HCT116 (cell line): Measurements from ENCODE around the gene CORO2B. TPM values are rescaled to one million over a fixed set of nuclear protein-coding genes. Genes with fewer than 3 reads are reported as not detected.

ENCODE experiments used
- ATAC-seq: fragments of 200-7000 bp; cut with Tn5 transposase; 2 replicates; pipeline ENCODE4 v1.9.1; 2020; ENCODE audit warnings: mild to moderate bottlenecking, moderate library complexity
- BruUV-seq: library from RNA; stranded (reverse); fragments of 400-500 nt; replicated peaks from 2 replicates; lab custom pipeline; 2021; lab: Mats Ljungman, UMichigan
- CTCF ChIA-PET: fragments of 300-600 bp; sonication (Branson Sonifier 250); formaldehyde crosslinking; loops from one replicate; lab custom pipeline; 2021; ENCODE audit warnings: antibody characterized with exemption; lab: Charles Lee
- POLR2A ChIA-PET: fragments of 300-600, 350-600 bp; sonication (Branson Sonifier 250); formaldehyde crosslinking; loops from one replicate; lab custom pipeline; 2021; ENCODE audit warnings: antibody characterized with exemption; lab: Charles Lee
- RAD21 ChIA-PET, 2 experiments: fragments of 300-600 bp; sonication (Branson Sonifier 250); formaldehyde crosslinking; loops; one replicate each; lab custom pipeline; 2023; ENCODE audit warnings: low total read pairs in 2 of 2; ENCODE audit not compliant: uncharacterized antibody in 2 of 2, unreplicated experiment in 2 of 2, low non-redundant PET in 1 of 2; lab: Charles Lee
- DNase-seq: peaks from one replicate; pipeline ENCODE4 v3.0.0-alpha.2; 2010; ENCODE audit warnings: low read depth, low spot score
- H2AFZ ChIP-seq: fragments of 200-600 bp; shearing (Covaris generic), sonication (generic); 2 replicates; pipeline ENCODE4 v1.6.1; 2017; ENCODE audit warnings: low read depth, mixed run types, mixed read lengths, antibody characterized with exemption, low read length; ENCODE audit not compliant: poor library complexity, severe bottlenecking
- H3K27ac ChIP-seq: 2 replicates; pipeline ENCODE4 v1.5.1; 2012; ENCODE audit warnings: low read depth, low read length
- H3K27me3 ChIP-seq: fragments of 200-600 bp; sonication (generic); 2 replicates; pipeline ENCODE4 v1.6.1; 2016; ENCODE audit warnings: mixed run types, low read length, mixed read lengths; ENCODE audit not compliant: insufficient read depth
- H3K36me3 ChIP-seq, 2 experiments: fragments of 200-500 bp in 1 of 2; fragments of 200-600 bp in 1 of 2; sonication (Bioruptor generic) in 1 of 2; sonication (generic) in 1 of 2; 2 replicates each; pipeline versions ENCODE4 v1.5.1 to v1.6.1; 2014 to 2016; ENCODE audit warnings: low read length in 2 of 2, inconsistent platforms in 1 of 2, mixed read lengths in 1 of 2, mixed run types in 1 of 2; ENCODE audit not compliant: insufficient read depth in 2 of 2, control insufficient read depth in 1 of 2
- H3K4me1 ChIP-seq, 2 experiments: fragments of 200-600 bp in 1 of 2; sonication (generic) in 1 of 2; 2 replicates each; pipeline versions ENCODE4 v1.5.1 to v1.6.1; 2012 to 2017; ENCODE audit warnings: low read length in 2 of 2, inconsistent platforms in 1 of 2, mild to moderate bottlenecking in 1 of 2, mixed read lengths in 1 of 2, mixed run types in 1 of 2, moderate library complexity in 1 of 2; ENCODE audit not compliant: insufficient read depth in 2 of 2, control insufficient read depth in 1 of 2
- H3K4me2 ChIP-seq: fragments of 200-600 bp; sonication (generic); 2 replicates; pipeline ENCODE4 v1.6.1; 2017; ENCODE audit warnings: mixed run types, low read length, mixed read lengths
- H3K4me3 ChIP-seq, 2 experiments: fragments of 200-600 bp in 1 of 2; sonication (generic) in 1 of 2; replicated peaks in 1 of 2; 2 replicates each; pipeline ENCODE4 v1.5.1; 2011 to 2016; ENCODE audit warnings: low read length in 2 of 2, control low read depth in 1 of 2, low read depth in 1 of 2, mild to moderate bottlenecking in 1 of 2, mixed read lengths in 1 of 2, mixed run types in 1 of 2
- H3K79me2 ChIP-seq: fragments of 200-600 bp; sonication (generic); 2 replicates; pipeline ENCODE4 v1.6.1; 2017; ENCODE audit warnings: mild to moderate bottlenecking, mixed run types, low read length, moderate library complexity, mixed read lengths; ENCODE audit not compliant: insufficient read depth
- H3K9ac ChIP-seq: fragments of 200-600 bp; sonication (generic); 2 replicates; pipeline ENCODE4 v1.6.1; 2016; ENCODE audit warnings: low read length, mixed read lengths
- H3K9me2 ChIP-seq: fragments of 200-600 bp; sonication (generic), shearing (Covaris generic); 2 replicates; pipeline ENCODE4 v1.6.1; 2017; ENCODE audit warnings: mixed run types, mild to moderate bottlenecking, moderate library complexity; ENCODE audit not compliant: insufficient read depth
- H3K9me3 ChIP-seq, 2 experiments: fragments of 200-500 bp in 1 of 2; fragments of 200-600 bp in 1 of 2; sonication (Bioruptor generic) in 1 of 2; sonication (generic) in 1 of 2; 2 replicates each; pipeline ENCODE4 v1.6.1; 2014 to 2017; ENCODE audit warnings: low read length in 2 of 2, mixed read lengths in 2 of 2, inconsistent platforms in 1 of 2, low read depth in 1 of 2, mild to moderate bottlenecking in 1 of 2, mixed run types in 1 of 2, moderate library complexity in 1 of 2; ENCODE audit not compliant: control insufficient read depth in 1 of 2, insufficient read depth in 1 of 2
- H4K20me1 ChIP-seq: fragments of 200-600 bp; sonication (generic), shearing (Covaris generic); 2 replicates; pipeline ENCODE4 v1.6.1; 2017; ENCODE audit warnings: mixed run types, mild to moderate bottlenecking, moderate library complexity; ENCODE audit not compliant: insufficient read depth
- CEBPB ChIP-seq: IDR thresholded peaks from 2 replicates; pipeline ENCODE4 v1.6.1; 2012; ENCODE audit warnings: low read depth
- ELF1 ChIP-seq: IDR thresholded peaks from 2 replicates; pipeline ENCODE4 v1.6.1; 2012; ENCODE audit warnings: low read depth, borderline replicate concordance
- JUND ChIP-seq: IDR thresholded peaks from 2 replicates; pipeline ENCODE4 v1.6.1; 2012
- POLR2A ChIP-seq: IDR thresholded peaks from 2 replicates; pipeline ENCODE4 v1.7.0; 2011; ENCODE audit warnings: borderline replicate concordance; ENCODE audit not compliant: insufficient read depth, insufficient read length; ENCODE audit errors: extremely low read depth
- POLR2AphosphoS5 ChIP-seq: IDR thresholded peaks from 2 replicates; pipeline ENCODE4 v1.6.1; 2011; ENCODE audit warnings: mild to moderate bottlenecking, low read depth, low read length, moderate library complexity
- SP1 ChIP-seq: IDR thresholded peaks from 2 replicates; pipeline ENCODE4 v1.6.1; 2012; ENCODE audit warnings: low read depth
- TCF7L2 ChIP-seq: IDR thresholded peaks from 2 replicates; pipeline ENCODE4 v1.7.0; 2011; ENCODE audit warnings: borderline replicate concordance, inconsistent platforms; ENCODE audit not compliant: insufficient read depth, insufficient read length; ENCODE audit errors: extremely low read depth
- intact Hi-C: fragments of 100-400 bp; cut with micrococcal nuclease; formaldehyde crosslinking; loops from 2 replicates; pipeline ENCODE4 v1.10.0; 2022
- total RNA-seq: library from RNA; stranded (reverse); gene quantifications from one replicate; pipeline ENCODE4 v1.2.1, GENCODE V29; 2021; ENCODE audit not compliant: unreplicated experiment
- TF ChIP-seq, protein P1 (sequence below), 3 experiments: fragments of 200-600 bp in 1 of 3; sonication (generic) in 1 of 3; IDR thresholded peaks in 2 of 3; conservative IDR thresholded peaks in 1 of 3; 2 replicates each; pipeline ENCODE4 v1.5.1; 2012 to 2017; ENCODE audit warnings: low read depth in 2 of 3, low read length in 2 of 3, antibody characterized with exemption in 1 of 3, borderline replicate concordance in 1 of 3, control low read depth in 1 of 3, mild to moderate bottlenecking in 1 of 3, mixed read lengths in 1 of 3, mixed run types in 1 of 3, moderate library complexity in 1 of 3; ENCODE audit not compliant: insufficient read depth in 1 of 3
- TF ChIP-seq, protein P2 (sequence below): IDR thresholded peaks from 2 replicates; pipeline ENCODE4 v1.6.1; 2011; ENCODE audit warnings: mild to moderate bottlenecking, low read length, moderate library complexity; ENCODE audit not compliant: insufficient replicate concordance; ENCODE audit errors: extremely low read depth
- TF ChIP-seq, protein P3 (sequence below): IDR thresholded peaks from 2 replicates; pipeline ENCODE4 v1.6.1; 2012

The CORO2B gene
- total RNA-seq, 1 experiment from 2014 or later, result 2.8 TPM

DNA sequence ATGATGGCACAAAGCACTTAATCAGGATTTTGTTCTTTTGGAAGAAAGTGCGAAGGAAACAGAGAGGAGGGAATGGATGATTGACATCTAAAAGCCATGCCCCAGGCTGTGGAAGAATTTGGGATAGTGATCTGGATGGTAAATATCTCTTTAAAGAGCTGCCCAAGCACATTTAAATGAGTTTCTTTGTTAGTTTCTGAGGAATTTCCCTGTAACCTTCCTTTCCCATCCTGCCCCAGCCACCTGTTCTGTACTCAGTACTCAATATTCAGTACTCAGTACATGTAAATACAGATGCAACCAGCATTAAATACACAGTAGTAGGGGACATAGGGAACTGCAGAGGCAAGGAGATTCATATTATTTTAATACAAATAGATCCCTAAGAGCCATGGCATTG lies 7.8 kb upstream of the CORO2B start:
- CTCF ChIA-PET, result no interaction called here
- Histone ChIP-seq H3K9ac (no peak overlapping the region), H2AFZ (no peak overlapping the region), H3K27me3 (no peaks in the 10 kb centered on the region), H4K20me1 (no peaks in the 10 kb centered on the region), H3K4me1 (no peaks in the 10 kb centered on the region), H3K36me3 (no peaks in the 10 kb centered on the region), H3K4me2 (no peak overlapping the region), H3K79me2 (no peaks in the 10 kb centered on the region), H3K27ac (no peak overlapping the region), H3K4me3 (no peak overlapping the region), H3K9me3 (no peaks in the 10 kb centered on the region), H3K9me2 (no peaks in the 10 kb centered on the region)
- ATAC-seq (no peak), DNase-seq (no peak)
- intact Hi-C loops, result no loop called here
- no TSS peak for BruUV-seq
- POLR2A ChIA-PET, result no interaction called here
- RAD21 ChIA-PET, result no interaction called here
- TF ChIP-seq POLR2A, result no peak
- TF ChIP-seq, protein P1, sequence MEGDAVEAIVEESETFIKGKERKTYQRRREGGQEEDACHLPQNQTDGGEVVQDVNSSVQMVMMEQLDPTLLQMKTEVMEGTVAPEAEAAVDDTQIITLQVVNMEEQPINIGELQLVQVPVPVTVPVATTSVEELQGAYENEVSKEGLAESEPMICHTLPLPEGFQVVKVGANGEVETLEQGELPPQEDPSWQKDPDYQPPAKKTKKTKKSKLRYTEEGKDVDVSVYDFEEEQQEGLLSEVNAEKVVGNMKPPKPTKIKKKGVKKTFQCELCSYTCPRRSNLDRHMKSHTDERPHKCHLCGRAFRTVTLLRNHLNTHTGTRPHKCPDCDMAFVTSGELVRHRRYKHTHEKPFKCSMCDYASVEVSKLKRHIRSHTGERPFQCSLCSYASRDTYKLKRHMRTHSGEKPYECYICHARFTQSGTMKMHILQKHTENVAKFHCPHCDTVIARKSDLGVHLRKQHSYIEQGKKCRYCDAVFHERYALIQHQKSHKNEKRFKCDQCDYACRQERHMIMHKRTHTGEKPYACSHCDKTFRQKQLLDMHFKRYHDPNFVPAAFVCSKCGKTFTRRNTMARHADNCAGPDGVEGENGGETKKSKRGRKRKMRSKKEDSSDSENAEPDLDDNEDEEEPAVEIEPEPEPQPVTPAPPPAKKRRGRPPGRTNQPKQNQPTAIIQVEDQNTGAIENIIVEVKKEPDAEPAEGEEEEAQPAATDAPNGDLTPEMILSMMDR (IDR thresholded peaks at IDR 0.05 in 2 of 3, conservative IDR thresholded peaks at IDR 0.05 in 1 of 3; ENCODE audit: borderline replicate concordance in 1 of 3, insufficient read depth in 1 of 3, low read depth in 2 of 3, low read length in 2 of 3), result no peak
- TF ChIP-seq, protein P2, sequence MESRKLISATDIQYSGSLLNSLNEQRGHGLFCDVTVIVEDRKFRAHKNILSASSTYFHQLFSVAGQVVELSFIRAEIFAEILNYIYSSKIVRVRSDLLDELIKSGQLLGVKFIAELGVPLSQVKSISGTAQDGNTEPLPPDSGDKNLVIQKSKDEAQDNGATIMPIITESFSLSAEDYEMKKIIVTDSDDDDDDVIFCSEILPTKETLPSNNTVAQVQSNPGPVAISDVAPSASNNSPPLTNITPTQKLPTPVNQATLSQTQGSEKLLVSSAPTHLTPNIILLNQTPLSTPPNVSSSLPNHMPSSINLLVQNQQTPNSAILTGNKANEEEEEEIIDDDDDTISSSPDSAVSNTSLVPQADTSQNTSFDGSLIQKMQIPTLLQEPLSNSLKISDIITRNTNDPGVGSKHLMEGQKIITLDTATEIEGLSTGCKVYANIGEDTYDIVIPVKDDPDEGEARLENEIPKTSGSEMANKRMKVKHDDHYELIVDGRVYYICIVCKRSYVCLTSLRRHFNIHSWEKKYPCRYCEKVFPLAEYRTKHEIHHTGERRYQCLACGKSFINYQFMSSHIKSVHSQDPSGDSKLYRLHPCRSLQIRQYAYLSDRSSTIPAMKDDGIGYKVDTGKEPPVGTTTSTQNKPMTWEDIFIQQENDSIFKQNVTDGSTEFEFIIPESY, result no peak
- no peak for TF ChIP-seq TCF7L2
- TF ChIP-seq, protein P3, sequence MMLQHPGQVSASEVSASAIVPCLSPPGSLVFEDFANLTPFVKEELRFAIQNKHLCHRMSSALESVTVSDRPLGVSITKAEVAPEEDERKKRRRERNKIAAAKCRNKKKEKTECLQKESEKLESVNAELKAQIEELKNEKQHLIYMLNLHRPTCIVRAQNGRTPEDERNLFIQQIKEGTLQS, result no peak
- TF ChIP-seq CEBPB, result no peak
- no peak for TF ChIP-seq ELF1
- TF ChIP-seq SP1, result no peak
- no peak for TF ChIP-seq JUND
- no peak for TF ChIP-seq POLR2AphosphoS5
